ENCODE measurements around the gene DCAF10. TPM values are rescaled to one million over a fixed set of nuclear protein-coding genes. Genes with fewer than 3 reads are reported as not detected.
"Not testable (repeated sequence)": the region's sequence is repeated elsewhere in the genome, so short reads cannot be mapped to it uniquely, and the experiment has no call there.

DCAF10 gene
- total RNA-seq, 4 donors from 2014 or later: 25.1 to 56.5 (median 41.1) TPM

DNA sequence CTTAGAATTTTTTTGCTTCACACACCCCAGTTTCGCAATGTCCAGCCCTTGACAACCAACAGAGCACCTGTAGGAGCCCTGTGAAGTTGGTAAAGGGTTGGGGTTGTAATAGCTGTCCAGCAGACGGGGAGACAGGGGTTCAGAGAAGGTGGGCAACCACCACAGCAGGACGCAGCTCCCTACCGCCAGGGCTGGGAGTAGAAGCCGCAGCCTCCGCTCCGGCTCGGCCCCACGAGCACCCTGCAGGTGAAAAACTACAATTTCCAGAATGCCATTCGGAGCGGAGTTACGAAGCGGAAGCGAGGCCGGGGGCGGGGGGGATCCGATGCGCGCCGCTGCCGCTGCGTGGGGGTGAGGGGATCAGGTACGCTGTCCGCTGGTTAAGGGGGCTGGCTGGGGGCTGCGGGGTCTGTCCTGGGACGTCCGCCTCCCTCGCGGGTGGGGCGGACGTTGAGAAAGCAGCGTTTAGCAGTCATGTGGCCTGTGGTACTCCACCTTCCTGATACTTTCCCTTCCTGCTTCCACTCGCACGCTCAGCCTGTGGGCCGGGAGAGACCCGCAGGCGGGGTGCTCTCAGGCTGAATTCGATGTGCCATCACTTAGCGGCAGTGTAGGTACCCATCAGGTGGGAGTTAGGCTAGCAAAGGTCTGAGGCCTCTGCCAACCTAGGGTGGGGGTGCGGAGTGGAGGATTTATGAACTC lies 47.0 kb upstream of the DCAF10 start, which contains the start of gene TRMT10B:
TSS of gene TRMT10B (plus strand) at position 317 of the 702 bp plus-strand sequence. CDS start 8,127 bp downstream, outside the sequence.
- TF ChIP-seq, protein P1, sequence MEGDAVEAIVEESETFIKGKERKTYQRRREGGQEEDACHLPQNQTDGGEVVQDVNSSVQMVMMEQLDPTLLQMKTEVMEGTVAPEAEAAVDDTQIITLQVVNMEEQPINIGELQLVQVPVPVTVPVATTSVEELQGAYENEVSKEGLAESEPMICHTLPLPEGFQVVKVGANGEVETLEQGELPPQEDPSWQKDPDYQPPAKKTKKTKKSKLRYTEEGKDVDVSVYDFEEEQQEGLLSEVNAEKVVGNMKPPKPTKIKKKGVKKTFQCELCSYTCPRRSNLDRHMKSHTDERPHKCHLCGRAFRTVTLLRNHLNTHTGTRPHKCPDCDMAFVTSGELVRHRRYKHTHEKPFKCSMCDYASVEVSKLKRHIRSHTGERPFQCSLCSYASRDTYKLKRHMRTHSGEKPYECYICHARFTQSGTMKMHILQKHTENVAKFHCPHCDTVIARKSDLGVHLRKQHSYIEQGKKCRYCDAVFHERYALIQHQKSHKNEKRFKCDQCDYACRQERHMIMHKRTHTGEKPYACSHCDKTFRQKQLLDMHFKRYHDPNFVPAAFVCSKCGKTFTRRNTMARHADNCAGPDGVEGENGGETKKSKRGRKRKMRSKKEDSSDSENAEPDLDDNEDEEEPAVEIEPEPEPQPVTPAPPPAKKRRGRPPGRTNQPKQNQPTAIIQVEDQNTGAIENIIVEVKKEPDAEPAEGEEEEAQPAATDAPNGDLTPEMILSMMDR (IDR thresholded peaks at IDR 0.05): peak in 4 of 6 experiments; percentile 7 to 14 (median 13)
- TF ChIP-seq POLR2A (IDR thresholded peaks at IDR 0.05): peak in 1 of 2 donors; percentile 40
- intact Hi-C loops (cut with DNase I): no loop called here
- peak; percentile 45 to 58 for DNase-seq
- WGBS, 2 donors: 4 to 6% methylated on average over 16 to 35 of the region's 40 CpGs
- Histone ChIP-seq H3K36me3 (no peaks in the 10 kb centered on the region), H3K4me3 (replicated peaks in 1 of 3) (peak within 1 kb of the TSS; percentile 49 to 98 (median 83)), H3K9me3 (no peaks in the 10 kb centered on the region), H3K4me1 (peaks cover 0 to 4% of the 10 kb centered on the region in 2 donors), H3K27ac (peak within 1 kb of the TSS; percentile 47 to 65 (median 64)), H3K27me3 (no peaks in the 10 kb centered on the region)

DNA sequence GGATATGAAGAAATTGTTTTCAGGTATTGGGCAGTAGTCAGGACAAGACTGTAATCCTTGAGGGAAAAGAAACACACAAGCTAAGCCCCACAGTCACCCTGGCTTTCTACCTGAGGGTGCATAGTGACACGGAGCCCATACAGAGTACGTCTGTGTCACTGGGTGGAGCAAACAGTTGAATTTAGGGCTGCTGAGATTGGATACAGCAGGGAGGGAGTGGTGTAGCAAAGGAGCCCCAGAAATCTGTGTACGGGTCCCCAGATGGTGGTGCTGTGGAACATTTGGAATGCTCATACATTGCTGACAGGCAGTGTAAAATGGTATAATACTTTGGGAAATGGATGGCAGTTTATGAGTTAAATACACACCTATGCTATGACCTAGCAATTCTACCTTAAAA lies 41.9 kb upstream of the DCAF10 start:
- 85 to 89% methylated on average over 3 of the region's 3 CpGs for WGBS, 2 donors
- Histone ChIP-seq H3K36me3 (peaks cover 0 to 6% of the 10 kb centered on the region in 2 donors), H3K4me3 (replicated peaks in 1 of 3) (no peak overlapping the region), H3K9me3 (no peaks in the 10 kb centered on the region), H3K27ac (no peak overlapping the region), H3K4me1 (peaks cover 0 to 4% of the 10 kb centered on the region in 2 donors), H3K27me3 (no peaks in the 10 kb centered on the region)
- no peak for TF ChIP-seq POLR2A (IDR thresholded peaks at IDR 0.05)
- TF ChIP-seq, protein P1 (IDR thresholded peaks at IDR 0.05): no peak
- intact Hi-C loops (cut with DNase I): no loop called here
- DNase-seq: no peak

DNA sequence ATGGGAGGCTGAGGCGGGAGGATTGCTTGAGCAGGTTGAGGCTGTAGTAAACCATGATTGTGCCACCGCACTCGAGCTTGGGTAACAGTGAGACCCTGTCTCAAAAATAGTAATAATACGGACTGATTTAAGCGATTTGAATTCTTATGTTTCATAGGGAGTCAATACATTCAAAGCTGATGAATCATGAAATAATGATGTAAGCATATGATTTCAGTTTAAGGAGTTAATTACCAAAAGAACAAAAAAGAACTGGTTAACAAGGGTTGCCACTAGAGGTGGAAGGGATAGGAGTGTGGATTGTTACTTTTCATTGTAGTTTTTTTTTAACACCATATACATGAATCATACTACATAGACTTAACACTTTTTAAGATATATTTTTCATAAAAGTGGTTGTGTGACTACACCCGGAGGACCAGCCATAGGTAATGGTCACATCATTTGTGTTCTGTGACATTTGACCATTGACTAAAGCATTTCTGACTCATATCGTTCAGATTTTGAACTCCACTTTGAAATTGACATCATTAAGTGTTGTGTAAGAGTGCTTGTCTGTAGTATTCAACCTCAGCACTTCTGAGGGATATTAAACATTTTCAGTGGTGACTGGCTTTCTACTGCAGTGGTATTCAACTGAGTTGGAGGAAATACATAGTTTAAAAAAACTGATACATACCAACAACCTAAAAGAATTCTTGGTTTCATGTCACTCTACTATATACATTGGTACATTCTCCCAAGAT lies 40.0 kb upstream of the DCAF10 start:
- Histone ChIP-seq H3K27ac (no peak overlapping the region), H3K27me3 (no peaks in the 10 kb centered on the region), H3K9me3 (no peaks in the 10 kb centered on the region), H3K4me3 (replicated peaks in 1 of 3) (no peak overlapping the region), H3K36me3 (peaks cover 0 to 6% of the 10 kb centered on the region in 2 donors), H3K4me1 (no peaks in the 10 kb centered on the region)
- TF ChIP-seq, protein P1 (IDR thresholded peaks at IDR 0.05): no peak
- intact Hi-C loops (cut with DNase I): no loop called here
- WGBS, 2 donors: 83 to 87% methylated on average over 7 of the region's 7 CpGs
- DNase-seq: no peak

DNA sequence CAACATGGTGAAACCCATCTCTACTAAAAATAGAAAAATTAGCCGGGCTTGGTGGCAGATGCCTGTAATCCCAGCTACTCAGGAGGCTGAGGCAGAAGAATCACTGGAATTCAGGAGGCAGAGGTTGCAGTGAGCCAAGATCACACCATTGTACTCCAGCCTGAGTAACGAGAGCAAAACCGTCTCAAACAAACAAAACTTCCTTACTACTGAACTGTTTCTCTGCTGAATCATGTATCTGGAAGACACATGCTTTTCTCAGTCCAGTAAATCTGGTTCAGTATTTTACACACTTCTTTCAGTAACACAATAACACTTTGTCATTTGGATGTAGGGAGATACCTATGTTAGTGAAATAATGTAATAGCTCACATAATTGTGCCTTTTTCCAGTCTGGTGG lies 39.1 kb upstream of the DCAF10 start:
- Histone ChIP-seq H3K9me3 (no peaks in the 10 kb centered on the region), H3K27me3 (no peaks in the 10 kb centered on the region), H3K27ac (no peak overlapping the region), H3K36me3 (peaks cover 0 to 6% of the 10 kb centered on the region in 2 donors), H3K4me1 (no peaks in the 10 kb centered on the region), H3K4me3 (replicated peaks in 1 of 3) (no peak overlapping the region)
- no peak for DNase-seq
- TF ChIP-seq, protein P1 (IDR thresholded peaks at IDR 0.05): no peak
- no peak for TF ChIP-seq POLR2A (IDR thresholded peaks at IDR 0.05)
- intact Hi-C loops (cut with DNase I): no loop called here
- WGBS, 2 donors: 60 to 91% methylated on average over 3 of the region's 3 CpGs

DNA sequence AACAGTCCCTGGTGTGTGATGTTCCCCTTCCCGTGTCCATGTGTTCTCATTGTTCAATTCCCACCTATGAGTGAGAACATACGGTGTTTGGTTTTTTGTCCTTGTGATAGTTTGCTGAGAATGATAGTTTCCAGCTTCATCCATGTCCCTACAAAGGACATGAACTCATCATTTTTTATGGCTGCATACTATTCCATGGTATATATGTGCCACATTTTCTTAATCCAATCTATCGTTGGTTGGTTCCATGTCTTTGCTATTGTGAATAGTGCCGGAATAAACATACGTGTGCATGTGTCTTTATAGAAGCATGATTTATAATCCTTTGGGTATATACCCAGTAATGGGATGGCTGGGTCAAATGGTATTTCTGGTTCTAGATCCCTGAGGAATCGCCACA lies 35.3 kb upstream of the DCAF10 start:
- WGBS, 2 donors: 81 to 98% methylated on average over 6 of the region's 6 CpGs
- H3K27ac ChIP-seq; H3K4me3 ChIP-seq (replicated peaks in 1 of 3); H3K36me3 ChIP-seq; intact Hi-C loops (cut with DNase I); H3K4me1 ChIP-seq; DNase-seq; H3K9me3 ChIP-seq; H3K27me3 ChIP-seq: not testable (repeated sequence)
